ENCODE measurements around the gene ASTL. TPM values are rescaled to one million over a fixed set of nuclear protein-coding genes. Genes with fewer than 3 reads are reported as not detected.
A peak's percentile ranks its signal among the peaks of the same experiment; 100 is the strongest.
"Not testable (repeated sequence)": the region's sequence is repeated elsewhere in the genome, so short reads cannot be mapped to it uniquely, and the experiment has no call there.

ASTL gene
- total RNA-seq, 1 experiment from 2014 or later, result 0.23 TPM

GRCh38 chr2:96085541-96086355 lies 52.6 kb downstream of the ASTL start:
- Mint-ChIP-seq H3K27me3 (ENCODE audit: insufficient read depth, unreplicated experiment) (no peaks in the 10 kb centered on the region), H3K9me3 (ENCODE audit: unreplicated experiment) (no peaks in the 10 kb centered on the region), H3K36me3 (ENCODE audit: insufficient read depth, unreplicated experiment) (no peaks in the 10 kb centered on the region), H3K4me3 (ENCODE audit: unreplicated experiment) (no peak overlapping the region), H3K27ac (ENCODE audit: unreplicated experiment) (no peak overlapping the region), H3K4me1 (ENCODE audit: low read depth, unreplicated experiment) (no peaks in the 10 kb centered on the region)
- Histone ChIP-seq H3K4me3 (ENCODE audit: low read depth, low read length) (no peak overlapping the region), H3K4me1 (no peaks in the 10 kb centered on the region), H3K27me3 (replicated peaks; ENCODE audit: control insufficient read depth, insufficient read depth, low read length) (no peaks in the 10 kb centered on the region), H3K9me3 (no peaks in the 10 kb centered on the region; the same call in none of the 2 replicates), H3K36me3 (ENCODE audit: control insufficient read depth, insufficient read depth, low read length) (no peaks in the 10 kb centered on the region)
- TF ChIP-seq CTCF (IDR thresholded peaks at IDR 0.05; ENCODE audit: insufficient read depth in 1 of 2, low read depth in 1 of 2, low read length in 1 of 2, severe bottlenecking in 1 of 2, unreplicated experiment in 1 of 2), result no peak
- ChIA-PET CTCF (no interaction called here), POLR2A (interaction anchor here (0.5 kb wide), 1 partner anchor 122 kb away, joined by 5 read pairs; no protein-coding TSS in a partner anchor)
- no TSS peak for BruUV-seq (replicated peaks)
- peak in 1 of 2 experiments; percentile 34 for DNase-seq
- intact Hi-C loops (cut with micrococcal nuclease; ENCODE audit: unreplicated experiment), result no loop called here

GRCh38 chr2:96084858-96085518 lies 53.3 kb downstream of the ASTL start:
- H3K4me3 ChIP-seq (ENCODE audit: low read depth, low read length); H3K9me3 ChIP-seq; intact Hi-C loops (cut with micrococcal nuclease; ENCODE audit: unreplicated experiment); H3K36me3 ChIP-seq (ENCODE audit: control insufficient read depth, insufficient read depth, low read length); H3K36me3 Mint-ChIP-seq (ENCODE audit: insufficient read depth, unreplicated experiment); H3K4me1 Mint-ChIP-seq (ENCODE audit: low read depth, unreplicated experiment); H3K4me1 ChIP-seq; POLR2A ChIA-PET; H3K27ac Mint-ChIP-seq (ENCODE audit: unreplicated experiment); CTCF ChIA-PET; H3K9me3 Mint-ChIP-seq (ENCODE audit: unreplicated experiment); H3K4me3 Mint-ChIP-seq (ENCODE audit: unreplicated experiment); DNase-seq; H3K27me3 ChIP-seq (replicated peaks; ENCODE audit: control insufficient read depth, insufficient read depth, low read length); BruUV-seq (replicated peaks); H3K27me3 Mint-ChIP-seq (ENCODE audit: insufficient read depth, unreplicated experiment): not testable (repeated sequence)

GRCh38 chr2:96083989-96084857 lies 54.1 kb downstream of the ASTL start:
- intact Hi-C loops (cut with micrococcal nuclease; ENCODE audit: unreplicated experiment), result no loop called here
- Histone ChIP-seq H3K4me3 (ENCODE audit: low read depth, low read length) (no peak overlapping the region), H3K9me3 (no peaks in the 10 kb centered on the region; the same call in none of the 2 replicates), H3K36me3 (ENCODE audit: control insufficient read depth, insufficient read depth, low read length) (no peaks in the 10 kb centered on the region), H3K4me1 (no peaks in the 10 kb centered on the region), H3K27me3 (replicated peaks; ENCODE audit: control insufficient read depth, insufficient read depth, low read length) (no peaks in the 10 kb centered on the region)
- POLR2A ChIA-PET, result no interaction called here
- no TSS peak for BruUV-seq (replicated peaks)
- no peaks in the 10 kb centered on the region for H3K9me3 Mint-ChIP-seq (ENCODE audit: unreplicated experiment)
- H3K27me3 Mint-ChIP-seq (ENCODE audit: insufficient read depth, unreplicated experiment), result no peaks in the 10 kb centered on the region
- H3K36me3 Mint-ChIP-seq (ENCODE audit: insufficient read depth, unreplicated experiment), result no peaks in the 10 kb centered on the region
- CTCF ChIA-PET, result no interaction called here
- no peak overlapping the region for H3K4me3 Mint-ChIP-seq (ENCODE audit: unreplicated experiment)
- no peaks in the 10 kb centered on the region for H3K4me1 Mint-ChIP-seq (ENCODE audit: low read depth, unreplicated experiment)
- peak in 1 of 2 experiments; percentile 21 for DNase-seq
- no peak overlapping the region for H3K27ac Mint-ChIP-seq (ENCODE audit: unreplicated experiment)
- no peak for TF ChIP-seq CTCF (IDR thresholded peaks at IDR 0.05; ENCODE audit: insufficient read depth in 1 of 2, low read depth in 1 of 2, low read length in 1 of 2, severe bottlenecking in 1 of 2, unreplicated experiment in 1 of 2)
